ENCODE results near the gene CAT.

CAT gene

DNA sequence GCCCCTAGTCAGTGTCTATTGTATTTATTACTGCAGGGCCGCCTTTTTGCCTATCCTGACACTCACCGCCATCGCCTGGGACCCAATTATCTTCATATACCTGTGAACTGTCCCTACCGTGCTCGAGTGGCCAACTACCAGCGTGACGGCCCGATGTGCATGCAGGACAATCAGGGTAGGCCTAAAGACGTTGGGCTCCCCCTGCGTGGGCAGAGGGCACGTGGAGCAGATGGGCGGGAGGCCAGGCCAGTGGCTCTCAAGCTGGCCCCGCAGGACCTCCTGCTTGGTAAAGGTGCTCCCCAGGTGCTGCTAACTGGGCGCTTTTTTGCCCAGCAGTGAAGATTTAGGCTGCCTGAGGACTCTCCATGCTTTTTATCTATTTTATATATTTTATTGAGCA, 22.5 kb downstream of the CAT start:
- no peak for DNase-seq

- DNase-seq: no peak
Observed at GRCh38 chr11:34464591-34465051, 25.9 kb downstream of the CAT start.

- no peak for DNase-seq
Observed at GRCh38 chr11:34466802-34467488, 28.2 kb downstream of the CAT start.

DNA sequence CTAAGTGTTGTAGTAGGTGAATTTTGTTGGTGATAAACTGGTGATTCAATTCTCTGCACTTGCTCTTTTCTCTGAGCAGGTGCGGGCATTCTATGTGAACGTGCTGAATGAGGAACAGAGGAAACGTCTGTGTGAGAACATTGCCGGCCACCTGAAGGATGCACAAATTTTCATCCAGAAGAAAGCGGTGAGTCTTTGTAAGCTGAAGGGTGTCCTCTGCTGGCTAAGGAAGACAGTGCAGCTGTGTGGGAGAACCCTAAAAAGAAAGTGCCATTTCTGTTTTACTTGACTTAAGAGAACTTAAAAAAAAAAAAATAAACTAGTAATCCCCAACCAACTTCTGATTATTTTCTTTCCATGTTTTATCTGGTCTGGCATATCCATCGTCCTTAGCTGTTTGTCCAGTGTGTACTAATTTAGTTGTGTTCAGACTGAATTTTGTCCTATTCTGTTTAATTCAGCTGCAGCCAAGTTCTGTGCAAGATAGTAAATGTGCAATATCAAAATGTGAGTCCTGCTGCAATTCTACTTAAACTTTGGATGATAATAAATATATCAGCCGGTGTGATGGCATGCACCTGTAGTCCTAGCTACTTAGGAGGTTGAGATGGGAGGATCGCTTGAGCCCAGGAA, 29.6 kb downstream of the CAT start:
- DNase-seq: no peak

DNA sequence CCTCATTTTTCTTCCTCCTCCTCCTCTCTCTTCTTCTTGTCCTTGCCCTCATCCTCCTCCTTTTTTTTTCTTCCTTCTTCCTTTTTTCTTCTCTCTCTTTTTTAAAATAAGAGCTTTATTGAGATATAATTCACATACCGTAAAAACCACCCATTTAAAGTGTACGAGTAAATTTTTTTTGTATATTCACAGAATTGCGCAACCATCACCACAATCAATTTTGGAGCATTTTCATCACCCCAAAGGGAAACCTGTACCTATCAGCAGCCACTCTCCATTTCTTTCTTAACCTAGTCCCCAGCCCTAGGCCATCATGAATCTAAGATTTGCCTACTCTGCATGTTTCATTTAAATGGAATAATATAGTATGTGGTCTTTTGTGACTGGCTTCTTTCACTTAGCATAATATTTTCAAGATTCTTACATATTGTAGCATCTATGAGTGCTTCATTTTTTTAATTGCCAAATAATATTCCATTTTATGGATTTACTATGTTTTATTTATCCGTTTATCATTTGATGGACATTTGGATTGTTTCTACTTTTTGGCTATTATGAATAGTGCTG, 35.0 kb downstream of the CAT start:
- no peak for DNase-seq

GRCh38 chr11:34475656-34476055, 36.9 kb downstream of the CAT start:
- DNase-seq: no peak

GRCh38 chr11:34476849-34477248, 38.1 kb downstream of the CAT start:
- no peak for DNase-seq

DNA sequence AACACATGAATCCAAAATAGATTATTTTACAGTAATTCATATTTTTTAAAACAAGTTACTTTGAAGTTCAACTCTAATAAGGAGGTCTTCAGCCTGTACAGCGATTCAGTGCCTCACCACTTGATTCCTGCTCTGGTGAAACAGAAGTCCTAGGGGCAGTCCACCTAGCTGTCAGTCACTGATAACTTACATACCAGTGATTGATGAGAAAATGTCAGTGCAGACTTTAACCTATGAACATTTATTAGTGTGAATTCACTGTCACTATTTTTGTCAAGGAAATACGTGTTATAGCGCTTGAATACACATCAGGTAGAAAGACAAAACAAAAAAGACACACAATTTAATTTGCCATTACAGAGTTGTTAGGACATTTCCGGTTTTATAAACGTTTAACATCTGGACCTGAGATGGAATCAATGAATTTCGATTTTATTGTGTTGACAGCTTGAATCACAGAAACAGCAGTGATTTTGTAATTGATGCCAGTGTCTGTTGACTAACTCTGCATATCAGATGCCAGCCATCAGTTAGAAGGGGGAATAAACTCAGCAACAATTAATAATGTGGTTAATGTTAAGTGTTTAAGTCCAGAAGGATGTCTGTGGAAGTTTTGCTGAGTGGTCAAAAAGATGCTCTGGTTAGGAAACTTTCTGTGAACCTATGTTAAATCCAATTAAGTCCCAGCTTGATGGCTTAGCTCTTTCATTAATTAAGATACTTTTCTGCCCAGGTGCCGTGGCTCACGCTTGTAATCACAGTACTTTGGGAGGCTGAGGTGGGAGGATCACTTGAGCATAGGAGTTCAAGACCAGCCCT, 40.3 kb downstream of the CAT start:
- DNase-seq: no peak

DNA sequence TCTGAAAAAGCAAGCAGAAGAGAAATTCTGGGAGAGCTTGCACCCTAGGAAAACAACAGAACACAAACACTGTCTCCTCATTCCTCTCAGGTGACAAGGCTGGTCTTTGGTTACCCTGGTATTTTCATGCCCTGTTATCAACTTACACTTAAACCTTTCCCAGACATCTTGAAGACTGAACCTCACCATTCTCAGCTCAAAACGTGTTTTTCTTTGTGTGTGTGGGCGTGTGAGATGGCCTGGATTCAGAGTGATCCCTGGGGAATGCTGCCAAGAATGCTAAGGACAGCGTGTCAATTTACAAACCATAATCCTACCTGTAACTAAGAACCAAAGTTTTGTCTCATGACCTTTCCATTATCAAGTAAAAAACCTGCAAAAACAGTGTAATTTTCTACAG, 41.6 kb downstream of the CAT start:
- no peak for DNase-seq

DNA sequence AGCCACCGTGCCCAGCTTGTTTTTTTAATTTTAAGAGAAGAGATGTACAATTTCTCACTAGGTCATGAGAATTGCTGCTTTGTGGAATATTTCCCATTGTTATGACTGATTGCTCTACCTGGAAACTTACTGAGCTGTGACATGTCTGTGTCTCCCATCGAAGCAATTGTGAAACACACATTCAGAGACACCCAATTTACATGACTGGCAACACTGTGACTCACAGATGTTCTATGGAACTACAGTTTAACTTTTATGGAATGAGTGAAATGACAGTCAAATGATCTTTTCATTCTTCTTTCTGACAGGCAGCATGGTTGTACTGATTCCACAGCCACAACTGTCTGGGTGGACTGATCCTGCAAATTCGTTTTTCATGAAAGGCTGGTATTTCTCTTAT, 42.6 kb downstream of the CAT start:
- no peak for DNase-seq

DNA sequence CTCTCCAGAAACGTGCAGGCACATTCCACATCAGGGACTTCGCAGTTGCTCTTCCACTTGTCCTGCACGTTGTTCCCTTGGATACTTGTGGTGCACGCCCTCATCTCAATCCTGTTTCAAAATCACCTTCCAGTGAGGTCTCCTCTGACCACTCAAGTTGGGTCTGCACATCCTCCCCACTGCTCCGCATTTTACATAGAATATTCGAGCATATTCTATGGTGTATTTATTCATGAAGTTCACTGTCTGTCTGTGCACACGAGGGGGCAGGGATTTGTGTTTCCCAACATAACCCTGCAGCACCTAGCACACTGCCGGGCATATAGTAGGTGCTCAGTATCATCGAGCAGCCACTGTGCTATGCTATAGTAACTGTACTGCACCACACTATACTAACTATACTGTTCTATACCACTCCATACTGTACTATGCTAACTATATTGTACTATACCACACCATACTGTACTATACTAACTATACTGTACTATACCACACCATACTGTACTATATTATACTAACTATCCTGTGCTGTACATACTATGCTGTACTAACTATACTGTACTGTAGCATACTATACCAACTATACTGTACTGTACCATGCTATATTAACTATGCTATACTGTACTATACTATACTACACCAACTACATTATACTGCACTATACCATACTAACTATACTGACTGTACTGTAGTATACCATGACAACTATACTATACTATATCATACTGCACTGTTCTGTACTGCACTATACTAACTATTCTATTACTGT, 44.6 kb downstream of the CAT start:
- no peak for DNase-seq

DNA sequence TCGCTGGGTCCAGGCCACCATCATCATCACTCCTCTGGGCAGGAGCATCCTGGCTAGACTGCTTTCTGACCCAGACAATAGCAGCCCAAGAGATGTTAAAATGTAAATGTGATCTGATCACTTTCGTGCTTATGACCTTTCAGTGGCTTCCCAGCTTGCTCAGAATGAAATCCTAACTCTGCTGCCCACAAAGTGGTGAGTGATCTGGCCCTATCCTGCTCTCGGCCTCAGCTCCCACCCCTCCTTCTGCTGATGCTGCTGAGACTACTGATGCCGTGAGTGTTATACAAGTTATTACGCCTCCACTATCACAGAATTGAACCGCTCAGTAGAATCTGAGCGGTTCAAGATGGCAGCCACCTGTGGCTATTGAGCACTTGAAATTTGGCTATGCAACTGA, 48.7 kb downstream of the CAT start:
- DNase-seq: no peak

DNA sequence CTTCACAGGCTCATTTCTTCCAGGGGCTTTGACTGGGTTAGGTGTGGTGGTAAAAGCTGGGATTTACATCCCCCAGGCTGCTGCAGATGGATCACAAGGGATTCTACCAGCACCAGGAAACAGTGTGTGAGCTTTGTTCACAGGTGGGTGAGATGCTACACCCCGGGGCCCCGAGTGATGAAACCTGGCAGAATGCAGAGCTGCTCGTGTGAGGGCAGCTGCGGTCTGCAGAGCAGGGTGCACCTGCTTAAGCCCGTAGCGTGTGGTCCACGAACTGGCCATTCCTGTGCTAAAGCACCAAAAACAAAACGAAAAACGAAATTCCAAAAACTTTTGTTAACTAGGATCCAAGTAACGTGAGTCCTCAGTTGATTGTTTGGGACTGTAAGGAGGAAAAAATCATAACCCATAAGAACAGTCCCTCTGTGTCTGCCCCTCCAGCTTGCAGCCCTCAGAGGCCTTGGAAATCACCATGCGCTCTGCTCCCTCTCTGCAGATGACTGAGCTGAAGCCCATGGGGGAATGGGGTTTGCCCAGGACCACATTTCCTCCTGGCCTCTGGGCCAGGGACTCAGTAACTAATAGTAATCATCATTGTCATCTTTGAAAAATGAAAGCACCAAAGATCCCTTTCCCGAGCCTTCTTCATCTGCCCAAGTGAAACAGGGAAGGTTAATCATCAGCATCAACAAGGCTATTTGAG, 50.3 kb downstream of the CAT start:
- no peak for DNase-seq

DNA sequence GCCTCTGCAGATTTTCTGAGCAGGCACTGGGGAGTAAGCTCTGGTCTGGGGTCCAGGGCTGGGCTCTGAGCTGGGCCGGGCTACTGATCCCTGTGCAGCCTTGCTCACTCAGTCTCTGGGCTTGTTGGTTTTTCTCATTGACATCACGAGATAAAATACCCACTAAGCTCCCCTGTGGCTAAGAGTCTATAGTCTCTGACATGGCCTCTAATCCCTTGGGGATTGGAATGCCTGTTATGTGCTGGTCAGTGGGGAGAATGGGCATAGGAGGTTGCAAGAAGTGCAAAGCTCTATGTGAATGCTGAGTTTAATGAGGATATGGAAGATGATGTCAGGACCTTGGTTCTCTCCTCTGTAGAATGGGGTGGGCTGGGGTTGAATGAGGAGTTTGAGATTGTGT, 51.6 kb downstream of the CAT start:
- DNase-seq: no peak

GRCh38 chr11:34492806-34493414, 54.2 kb downstream of the CAT start:
- DNase-seq: no peak

DNA sequence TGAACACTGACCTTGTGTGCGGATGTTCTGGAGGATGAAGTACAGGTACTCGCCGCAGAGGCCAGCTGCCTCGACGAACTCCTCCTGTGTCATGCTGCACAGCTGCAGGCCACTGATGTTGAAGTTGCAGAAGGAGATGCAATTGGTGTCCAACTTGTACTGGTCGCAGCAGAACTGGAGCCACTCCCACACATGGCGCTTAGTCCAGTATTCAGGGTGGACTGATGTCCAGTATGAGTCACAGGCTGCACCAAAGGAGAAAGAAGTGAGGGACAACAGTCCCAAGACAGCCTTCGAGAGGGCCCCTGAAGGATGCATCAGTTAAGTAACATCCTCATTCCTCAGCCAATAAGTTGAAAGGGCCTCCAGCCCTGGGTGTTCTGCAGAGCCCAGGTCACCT, 54.7 kb downstream of the CAT start:
- no peak for DNase-seq

GRCh38 chr11:34493926-34494595, 55.3 kb downstream of the CAT start:
- no peak for DNase-seq

GRCh38 chr11:34495239-34495723, 56.5 kb downstream of the CAT start:
- no peak for DNase-seq

- no peak for DNase-seq
Observed at GRCh38 chr11:34495724-34496377, 57.1 kb downstream of the CAT start.

DNA sequence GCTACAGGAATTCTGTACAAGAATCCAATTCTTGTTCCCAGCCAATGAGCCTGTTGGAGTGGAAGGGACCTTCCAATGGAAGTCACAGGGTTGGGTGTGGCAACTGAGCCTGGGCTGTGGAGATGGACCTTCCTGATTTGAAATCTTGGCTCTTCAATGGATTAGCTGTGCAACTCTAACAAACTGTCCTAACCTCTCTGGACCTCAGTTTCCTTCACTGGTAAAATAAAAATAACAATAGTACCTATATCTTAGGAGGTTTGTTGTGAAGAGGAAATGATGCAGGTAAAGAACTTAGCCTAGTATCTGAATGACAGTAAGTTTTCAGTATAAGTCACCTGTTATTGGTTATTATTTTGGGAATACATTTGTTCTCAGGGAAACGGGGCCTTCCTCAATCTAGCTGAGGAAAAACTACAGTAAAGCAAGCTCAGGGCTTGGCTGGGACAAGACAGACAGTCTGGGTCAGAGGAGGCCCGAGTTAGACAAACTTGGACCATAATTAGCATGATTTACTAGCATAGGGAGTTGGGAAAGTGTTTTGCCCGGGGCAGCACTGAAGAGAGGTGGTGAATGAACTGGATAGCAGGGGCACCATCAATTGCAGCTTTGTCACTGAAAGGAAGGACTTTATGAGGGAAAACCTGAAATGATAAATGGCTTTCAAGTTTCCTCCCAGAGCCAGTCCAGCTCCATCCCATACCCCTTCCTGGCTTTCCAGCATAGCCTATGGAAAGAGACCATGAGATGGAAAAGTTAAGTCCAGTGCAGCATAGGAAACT, 61.2 kb downstream of the CAT start:
- DNase-seq: no peak

Measured in activated CD4-positive, alpha-beta T cell treated with anti-CD3 and anti-CD28 coated beads for 1 hour (primary cell).